DND-41 (cell line): ENCODE results near the gene HIVEP2.

Experiments used
- EZH2 ChIP-seq: IDR thresholded peaks from 3 replicates; pipeline ENCODE4 v1.6.1; 2012; ENCODE audit warnings: borderline replicate concordance, low read depth, mild to moderate bottlenecking, moderate library complexity, low read length, inconsistent platforms; ENCODE audit not compliant: severe bottlenecking
- TF ChIP-seq, protein P1 (sequence below): IDR thresholded peaks from 2 replicates; pipeline ENCODE4 v1.5.1; 2012; ENCODE audit warnings: borderline replicate concordance, low read length, moderate library complexity, mild to moderate bottlenecking; ENCODE audit not compliant: poor library complexity, severe bottlenecking; ENCODE audit errors: extremely low read depth

DNA sequence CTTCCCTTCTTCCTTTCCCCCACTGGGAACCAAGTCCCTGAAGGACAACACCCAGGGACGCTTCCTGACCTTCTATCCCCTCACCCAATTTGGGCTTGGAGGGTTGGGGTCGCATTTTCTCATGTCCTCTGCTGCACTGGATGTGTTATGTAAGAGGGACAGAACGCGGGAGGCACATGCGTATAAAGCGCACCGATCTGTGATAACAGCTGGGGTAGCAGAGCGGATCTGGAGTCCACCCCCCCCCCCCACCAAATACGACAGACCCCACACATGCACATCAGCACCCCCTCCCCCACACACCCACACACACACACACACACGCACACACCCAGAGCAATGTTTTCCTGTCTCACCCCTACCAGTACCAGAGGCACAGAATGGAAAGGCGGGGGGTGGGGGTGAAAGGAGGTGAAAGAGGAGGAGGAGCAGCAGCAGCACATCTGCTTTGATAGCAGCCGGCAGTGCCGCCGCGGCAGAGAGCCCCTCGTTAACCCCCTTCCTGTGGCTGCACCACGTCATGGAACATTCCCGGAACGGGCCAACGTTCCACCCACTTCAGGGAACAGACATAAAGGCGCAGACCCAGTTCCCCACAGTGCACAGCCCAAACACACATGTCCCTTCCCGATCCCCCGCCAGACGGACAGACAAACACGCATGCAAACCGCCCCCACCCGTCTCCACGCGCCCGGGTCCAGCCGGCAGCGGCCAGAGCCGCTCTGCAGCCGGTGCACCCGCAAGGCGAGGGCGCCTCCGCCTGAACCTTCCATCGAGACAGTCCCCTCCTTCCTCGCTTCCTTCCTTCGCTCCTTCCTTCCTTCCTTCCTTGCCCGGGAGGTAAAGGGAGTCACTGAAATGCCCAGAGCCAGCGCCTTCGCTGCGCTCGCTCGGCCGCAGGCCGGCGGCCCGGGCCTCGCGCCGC, 590 bp downstream of the HIVEP2 start:
- TF ChIP-seq, protein P1, sequence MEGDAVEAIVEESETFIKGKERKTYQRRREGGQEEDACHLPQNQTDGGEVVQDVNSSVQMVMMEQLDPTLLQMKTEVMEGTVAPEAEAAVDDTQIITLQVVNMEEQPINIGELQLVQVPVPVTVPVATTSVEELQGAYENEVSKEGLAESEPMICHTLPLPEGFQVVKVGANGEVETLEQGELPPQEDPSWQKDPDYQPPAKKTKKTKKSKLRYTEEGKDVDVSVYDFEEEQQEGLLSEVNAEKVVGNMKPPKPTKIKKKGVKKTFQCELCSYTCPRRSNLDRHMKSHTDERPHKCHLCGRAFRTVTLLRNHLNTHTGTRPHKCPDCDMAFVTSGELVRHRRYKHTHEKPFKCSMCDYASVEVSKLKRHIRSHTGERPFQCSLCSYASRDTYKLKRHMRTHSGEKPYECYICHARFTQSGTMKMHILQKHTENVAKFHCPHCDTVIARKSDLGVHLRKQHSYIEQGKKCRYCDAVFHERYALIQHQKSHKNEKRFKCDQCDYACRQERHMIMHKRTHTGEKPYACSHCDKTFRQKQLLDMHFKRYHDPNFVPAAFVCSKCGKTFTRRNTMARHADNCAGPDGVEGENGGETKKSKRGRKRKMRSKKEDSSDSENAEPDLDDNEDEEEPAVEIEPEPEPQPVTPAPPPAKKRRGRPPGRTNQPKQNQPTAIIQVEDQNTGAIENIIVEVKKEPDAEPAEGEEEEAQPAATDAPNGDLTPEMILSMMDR = no peak
- TF ChIP-seq EZH2 = no peak
